K562 (cell line): ENCODE measurements around the gene AXIN2.

Experiments used
- ETV5 ChIP-seq: sonication (generic); formaldehyde crosslinking; IDR thresholded peaks from 2 replicates; pipeline ENCODE4 v1.4.0; 2020; ENCODE audit warnings: low read depth, mild to moderate bottlenecking, missing genetic modification reagents
- FOXA3 ChIP-seq, 2 experiments: fragments of 450-650 bp in 1 of 2; sonication (generic) in 1 of 2; formaldehyde crosslinking; IDR thresholded peaks in 1 of 2; conservative IDR thresholded peaks in 1 of 2; 2 replicates each; pipeline versions ENCODE4 v1.4.0 to v1.8.0; 2020 to 2022; ENCODE audit warnings: mild to moderate bottlenecking in 2 of 2, missing genetic modification reagents in 1 of 2
- KDM4B ChIP-seq, 2 experiments: fragments of 450-650 bp in 1 of 2; sonication (generic) in 1 of 2; IDR thresholded peaks; 2 replicates each; pipeline ENCODE4 v1.6.1; 2016 to 2017; ENCODE audit warnings: borderline replicate concordance in 2 of 2, antibody characterized with exemption in 1 of 2, low read depth in 1 of 2, mild to moderate bottlenecking in 1 of 2
- NFRKB ChIP-seq: fragments of 450-650 bp; IDR thresholded peaks from 2 replicates; pipeline ENCODE4 v1.6.1; 2016; ENCODE audit warnings: low read depth
- NFYB ChIP-seq: IDR thresholded peaks from 2 replicates; pipeline ENCODE4 v1.6.1; 2011; ENCODE audit warnings: mild to moderate bottlenecking, moderate library complexity; ENCODE audit not compliant: insufficient read length; ENCODE audit errors: extremely low read depth
- POLR2AphosphoS5 ChIP-seq: IDR thresholded peaks from 2 replicates; pipeline ENCODE4 v1.6.1; 2011; ENCODE audit warnings: mild to moderate bottlenecking, low read depth, low read length, moderate library complexity; ENCODE audit not compliant: control insufficient read depth, insufficient read depth
- TF ChIP-seq, protein P1 (sequence below): fragments of 450-650 bp; IDR thresholded peaks from 2 replicates; pipeline ENCODE4 v1.6.1; 2016
- TF ChIP-seq, protein P2 (sequence below): fragments of 250-450 bp; sonication (Bioruptor Pico); IDR thresholded peaks from 2 replicates; pipeline ENCODE4 v1.4.0; 2020; ENCODE audit warnings: mild to moderate bottlenecking, moderate library complexity
- TF ChIP-seq, protein P3 (sequence below), 3 experiments: IDR thresholded peaks in 2 of 3; conservative IDR thresholded peaks in 1 of 3; 2 replicates each; pipeline ENCODE4 v1.5.1; 2011 to 2012; ENCODE audit warnings: low read length in 3 of 3, mild to moderate bottlenecking in 3 of 3, control low read depth in 2 of 3, improper control_type of control experiment in 1 of 3, inconsistent platforms in 1 of 3, low read depth in 1 of 3, mixed read lengths in 1 of 3, moderate library complexity in 1 of 3; ENCODE audit not compliant: insufficient read depth in 2 of 3

DNA sequence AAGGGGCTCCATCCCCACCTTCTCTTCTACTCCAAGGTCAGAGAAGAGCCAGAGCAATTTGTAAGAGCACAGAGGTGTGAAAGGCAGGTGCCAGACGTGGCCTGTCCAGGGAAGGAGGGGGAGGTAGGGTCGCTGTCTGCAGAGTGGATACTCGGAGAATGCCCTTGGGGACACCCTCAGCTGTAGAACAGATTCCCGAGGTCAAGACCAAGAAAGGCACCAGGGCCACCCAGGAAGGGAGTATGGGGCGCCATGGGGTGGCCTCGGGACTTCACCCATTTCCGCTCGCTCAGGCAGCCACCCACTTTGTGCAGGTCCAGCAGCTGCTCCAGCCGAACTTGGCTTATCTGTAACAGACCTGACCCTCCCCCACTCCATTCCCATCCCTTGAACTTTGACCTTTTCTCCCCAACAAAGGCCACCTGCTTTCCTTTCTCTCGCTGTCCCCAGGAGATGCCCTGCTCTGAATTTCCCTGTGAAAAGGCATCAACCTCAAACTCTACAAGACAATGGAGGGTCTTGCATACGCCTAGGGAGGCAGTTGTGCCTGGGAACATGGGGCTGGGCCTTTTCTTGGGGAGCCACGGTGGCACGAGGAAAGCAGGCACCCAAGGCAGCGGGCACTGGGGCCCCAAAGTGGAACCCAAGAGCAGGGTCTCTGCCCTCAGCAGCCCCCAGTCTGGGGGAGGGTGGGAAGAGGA is 11.3 kb upstream of the AXIN2 start:
- TF ChIP-seq FOXA3 (CRISPR knock-in tag; conservative IDR thresholded peaks at IDR 0.05 in 1 of 2, IDR thresholded peaks at IDR 0.05 in 1 of 2) (no peak), NFYB (no peak), POLR2AphosphoS5 (no peak), KDM4B (IDR thresholded peaks at IDR 0.05; ENCODE audit: borderline replicate concordance in 2 of 2, low read depth in 1 of 2) (no peak), ETV5 (CRISPR knock-in tag) (no peak), NFRKB (no peak)
- TF ChIP-seq, protein P1, sequence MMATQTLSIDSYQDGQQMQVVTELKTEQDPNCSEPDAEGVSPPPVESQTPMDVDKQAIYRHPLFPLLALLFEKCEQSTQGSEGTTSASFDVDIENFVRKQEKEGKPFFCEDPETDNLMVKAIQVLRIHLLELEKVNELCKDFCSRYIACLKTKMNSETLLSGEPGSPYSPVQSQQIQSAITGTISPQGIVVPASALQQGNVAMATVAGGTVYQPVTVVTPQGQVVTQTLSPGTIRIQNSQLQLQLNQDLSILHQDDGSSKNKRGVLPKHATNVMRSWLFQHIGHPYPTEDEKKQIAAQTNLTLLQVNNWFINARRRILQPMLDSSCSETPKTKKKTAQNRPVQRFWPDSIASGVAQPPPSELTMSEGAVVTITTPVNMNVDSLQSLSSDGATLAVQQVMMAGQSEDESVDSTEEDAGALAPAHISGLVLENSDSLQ, result no peak
- TF ChIP-seq, protein P2, sequence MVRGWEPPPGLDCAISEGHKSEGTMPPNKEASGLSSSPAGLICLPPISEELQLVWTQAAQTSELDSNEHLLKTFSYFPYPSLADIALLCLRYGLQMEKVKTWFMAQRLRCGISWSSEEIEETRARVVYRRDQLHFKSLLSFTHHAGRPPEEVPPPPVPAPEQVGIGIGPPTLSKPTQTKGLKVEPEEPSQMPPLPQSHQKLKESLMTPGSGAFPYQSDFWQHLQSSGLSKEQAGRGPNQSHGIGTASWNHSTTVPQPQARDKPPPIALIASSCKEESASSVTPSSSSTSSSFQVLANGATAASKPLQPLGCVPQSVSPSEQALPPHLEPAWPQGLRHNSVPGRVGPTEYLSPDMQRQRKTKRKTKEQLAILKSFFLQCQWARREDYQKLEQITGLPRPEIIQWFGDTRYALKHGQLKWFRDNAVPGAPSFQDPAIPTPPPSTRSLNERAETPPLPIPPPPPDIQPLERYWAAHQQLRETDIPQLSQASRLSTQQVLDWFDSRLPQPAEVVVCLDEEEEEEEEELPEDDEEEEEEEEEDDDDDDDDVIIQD (CRISPR knock-in tag), result no peak
- TF ChIP-seq, protein P3, sequence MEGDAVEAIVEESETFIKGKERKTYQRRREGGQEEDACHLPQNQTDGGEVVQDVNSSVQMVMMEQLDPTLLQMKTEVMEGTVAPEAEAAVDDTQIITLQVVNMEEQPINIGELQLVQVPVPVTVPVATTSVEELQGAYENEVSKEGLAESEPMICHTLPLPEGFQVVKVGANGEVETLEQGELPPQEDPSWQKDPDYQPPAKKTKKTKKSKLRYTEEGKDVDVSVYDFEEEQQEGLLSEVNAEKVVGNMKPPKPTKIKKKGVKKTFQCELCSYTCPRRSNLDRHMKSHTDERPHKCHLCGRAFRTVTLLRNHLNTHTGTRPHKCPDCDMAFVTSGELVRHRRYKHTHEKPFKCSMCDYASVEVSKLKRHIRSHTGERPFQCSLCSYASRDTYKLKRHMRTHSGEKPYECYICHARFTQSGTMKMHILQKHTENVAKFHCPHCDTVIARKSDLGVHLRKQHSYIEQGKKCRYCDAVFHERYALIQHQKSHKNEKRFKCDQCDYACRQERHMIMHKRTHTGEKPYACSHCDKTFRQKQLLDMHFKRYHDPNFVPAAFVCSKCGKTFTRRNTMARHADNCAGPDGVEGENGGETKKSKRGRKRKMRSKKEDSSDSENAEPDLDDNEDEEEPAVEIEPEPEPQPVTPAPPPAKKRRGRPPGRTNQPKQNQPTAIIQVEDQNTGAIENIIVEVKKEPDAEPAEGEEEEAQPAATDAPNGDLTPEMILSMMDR (IDR thresholded peaks at IDR 0.05 in 2 of 3, conservative IDR thresholded peaks at IDR 0.05 in 1 of 3; ENCODE audit: insufficient read depth in 2 of 3, low read depth in 1 of 3, low read length in 3 of 3), result no peak
